Measurements from ENCODE around the gene CCDC194. TPM values are rescaled to one million over a fixed set of nuclear protein-coding genes. Genes with fewer than 3 reads are reported as not detected.

The CCDC194 gene
- polyA plus RNA-seq, 3 donors: not detected

DNA sequence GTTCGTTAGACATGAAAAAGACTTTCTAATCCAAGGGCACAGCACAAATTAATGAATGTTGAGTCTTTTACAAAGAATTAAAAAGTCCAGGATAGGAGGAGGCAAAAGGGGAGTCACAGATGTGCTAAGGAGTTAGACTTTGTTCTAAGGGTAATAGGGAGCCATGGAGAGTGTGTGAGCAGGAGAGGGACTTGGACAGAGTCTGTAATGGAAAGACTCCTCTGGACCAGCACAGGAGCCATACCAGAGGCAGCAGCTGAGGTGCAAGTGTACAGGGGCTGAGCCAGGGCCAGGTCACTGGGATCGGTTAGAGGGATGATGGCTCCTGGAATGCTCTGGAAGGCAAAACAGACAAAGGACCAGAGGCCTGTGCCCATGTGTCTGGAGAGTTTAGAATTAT is 46.1 kb downstream of the CCDC194 start:
- 49 to 61% (median 53%) methylated on average over 2 of the region's 2 CpGs for whole genome bisulfite sequencing, 3 donors
- H3K27ac ChIP-seq (ENCODE audit: low read depth, low read length): no peak overlapping the region

DNA sequence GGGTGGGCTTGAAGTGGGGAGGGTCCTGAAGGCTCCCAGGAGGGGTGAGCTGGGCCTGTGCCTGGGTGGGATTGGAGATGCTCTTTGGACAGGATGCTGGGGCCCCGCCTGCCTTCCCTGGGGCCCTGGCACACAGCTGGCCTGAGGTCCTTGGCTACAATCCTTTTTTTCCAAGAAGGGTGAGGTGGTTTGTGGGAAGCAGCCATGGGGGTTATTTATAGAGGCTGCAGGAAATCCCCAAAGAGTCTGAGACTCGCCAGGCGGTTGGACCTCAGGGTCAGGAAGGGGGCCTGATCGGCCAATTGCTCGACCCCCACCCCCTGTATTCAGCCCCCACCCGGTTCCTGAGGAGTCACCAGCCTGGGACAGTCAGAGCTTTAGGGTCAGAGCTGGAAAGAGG is 46.6 kb downstream of the CCDC194 start:
- WGBS, 3 donors: 12 to 47% (median 15%) methylated on average over 4 to 6 of the region's 6 CpGs
- no peak overlapping the region for H3K27ac ChIP-seq (ENCODE audit: low read depth, low read length)

DNA sequence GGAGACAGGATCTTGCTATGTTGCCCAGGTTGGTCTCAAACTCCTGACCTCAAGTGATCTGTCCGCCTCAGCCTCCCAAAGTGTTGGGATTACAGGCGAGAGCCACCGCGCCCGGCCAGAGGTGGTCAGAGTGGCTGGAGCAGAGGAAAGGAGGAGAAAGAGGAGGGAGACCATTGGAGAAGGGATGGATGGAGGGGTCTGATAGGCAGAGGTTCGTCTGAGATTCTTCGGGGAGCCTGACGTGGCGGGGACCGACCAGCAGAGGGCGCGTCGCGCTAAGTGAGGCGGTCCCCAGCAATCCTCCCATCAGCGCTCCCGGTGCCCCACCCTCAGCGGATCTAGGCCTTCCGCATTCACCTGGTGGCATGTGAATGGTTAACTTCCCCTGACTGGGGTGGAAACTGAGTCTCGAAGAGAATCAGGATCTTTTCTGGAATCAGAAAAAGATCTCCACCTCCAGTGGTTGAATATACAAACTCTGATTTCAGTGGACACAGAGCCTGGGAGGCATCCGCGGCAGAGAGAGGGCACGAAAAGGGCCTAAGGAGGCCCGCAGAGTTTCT is 47.8 kb downstream of the CCDC194 start:
- 12 to 16% (median 13%) methylated on average over 24 of the region's 24 CpGs for WGBS, 3 donors
- no peak overlapping the region for H3K27ac ChIP-seq (ENCODE audit: low read depth, low read length)

DNA sequence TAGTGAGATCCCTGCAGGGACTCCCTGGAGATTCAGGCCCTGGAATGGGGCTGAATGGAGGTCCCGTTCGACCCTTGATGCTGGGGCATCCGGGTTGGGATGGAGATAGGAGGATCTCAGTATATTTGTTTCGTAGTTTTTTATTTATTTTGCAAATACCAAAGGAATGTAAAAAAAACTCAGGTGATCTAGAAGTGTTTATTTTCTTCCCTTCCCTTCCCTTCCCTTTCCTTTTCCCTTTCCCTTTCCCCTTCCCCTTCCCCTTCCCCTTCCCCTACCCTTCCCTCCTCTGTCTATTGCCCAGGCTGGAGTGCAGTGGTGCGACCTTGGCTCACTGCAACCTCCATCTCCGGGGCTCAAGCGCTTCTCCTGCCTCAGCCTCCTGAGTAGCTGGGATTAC is 52.2 kb downstream of the CCDC194 start:
- H3K27ac ChIP-seq (ENCODE audit: low read depth, low read length): no peak overlapping the region
- WGBS, 3 donors: 84 to 86% (median 84%) methylated on average over 7 of the region's 7 CpGs

DNA sequence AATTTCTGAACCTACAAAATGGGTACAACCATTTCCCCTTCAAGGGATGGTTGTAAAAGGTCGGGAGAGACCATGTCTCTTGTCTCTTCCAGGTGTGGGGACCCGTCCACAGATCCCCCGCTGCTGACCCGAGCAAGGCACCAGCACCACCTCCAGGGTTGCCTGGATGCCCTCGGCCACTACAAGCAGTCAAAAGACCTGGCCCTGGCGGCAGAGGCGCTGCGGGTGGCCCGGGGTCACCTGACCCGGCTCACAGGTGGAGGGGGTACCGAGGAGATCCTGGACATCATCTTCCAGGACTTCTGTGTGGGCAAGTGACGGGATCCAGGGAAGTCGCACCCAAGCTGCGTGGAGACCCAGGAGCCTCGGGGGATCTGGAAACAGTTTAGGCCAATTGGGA is 52.6 kb downstream of the CCDC194 start:
- WGBS, 3 donors: 92 to 94% (median 93%) methylated on average over 15 of the region's 15 CpGs
- no peak overlapping the region for H3K27ac ChIP-seq (ENCODE audit: low read depth, low read length)

DNA sequence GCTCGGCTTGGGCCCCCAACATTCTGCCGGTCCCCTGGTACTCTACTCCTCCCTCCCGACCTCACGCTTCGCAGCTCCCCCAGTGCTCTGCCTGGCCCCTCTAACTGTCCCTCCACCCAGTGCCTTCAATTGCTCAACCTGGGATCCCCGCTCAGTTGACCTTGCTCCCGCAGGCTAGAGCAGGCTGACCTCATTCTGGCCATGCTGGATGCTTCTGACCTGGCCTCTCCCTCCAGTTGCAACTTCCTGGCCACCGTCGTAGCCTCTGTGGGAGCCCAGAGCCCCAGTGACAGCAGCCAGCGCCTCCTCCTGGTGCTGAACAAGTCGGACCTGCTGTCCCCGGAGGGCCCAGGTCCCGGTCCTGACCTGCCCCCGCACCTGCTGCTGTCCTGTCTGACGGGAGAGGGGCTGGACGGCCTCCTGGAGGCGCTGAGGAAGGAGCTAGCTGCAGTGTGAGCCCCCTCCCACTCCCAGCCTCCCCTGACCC is 53.1 kb downstream of the CCDC194 start:
- no peak overlapping the region for H3K27ac ChIP-seq (ENCODE audit: low read depth, low read length)
- 69 to 80% (median 71%) methylated on average over 17 of the region's 17 CpGs for WGBS, 3 donors

Other genes starting within 250 kb of the CCDC194 start
- gene USE1, start 178.8 kb downstream of the CCDC194 start, polyA plus RNA-seq: 10 to 100 TPM; 41.1 to 61.7 (median 45.7) TPM
- 10 to 100 TPM; 21.4 to 46.4 (median 30.6) TPM for gene OCEL1, start 168.0 kb downstream of the CCDC194 start, polyA plus RNA-seq
- 10 to 100 TPM; 11.0 to 44.8 (median 30.2) TPM for gene NR2F6, start 148.3 kb downstream of the CCDC194 start, polyA plus RNA-seq
- 10 to 100 TPM in 2 of 3 donors, 1 to 10 TPM in 1; 2.5 to 28.0 (median 11.0) TPM for gene USHBP1, start 129.5 kb downstream of the CCDC194 start, polyA plus RNA-seq
- 10 to 100 TPM; 38.2 to 70.6 (median 65.2) TPM for gene BABAM1, start 126.8 kb downstream of the CCDC194 start, polyA plus RNA-seq
- gene ANKLE1, start 112.3 kb downstream of the CCDC194 start, polyA plus RNA-seq: under 1 TPM; 0.08 to 0.70 (median 0.34) TPM
- 1 to 10 TPM; 7.1 to 9.2 (median 7.9) TPM for gene ABHD8, start 90.8 kb downstream of the CCDC194 start, polyA plus RNA-seq
- 100 to 1,000 TPM in 2 of 3 donors, 10 to 100 TPM in 1; 97.5 to 156 (median 101) TPM for gene MRPL34, start 88.3 kb downstream of the CCDC194 start, polyA plus RNA-seq
- 10 to 100 TPM; 19.7 to 90.1 (median 39.3) TPM for gene DDA1, start 84.6 kb downstream of the CCDC194 start, polyA plus RNA-seq
- gene ANO8, start 59.3 kb downstream of the CCDC194 start, polyA plus RNA-seq: 10 to 100 TPM in 1 of 3 donors, 1 to 10 TPM in 2; 5.6 to 15.8 (median 6.3) TPM
- gene GTPBP3, start 56.6 kb downstream of the CCDC194 start, polyA plus RNA-seq: 10 to 100 TPM; 10.1 to 18.8 (median 13.6) TPM
- 100 to 1,000 TPM in 1 of 3 donors, 10 to 100 TPM in 2; 73.0 to 247 (median 78.6) TPM for gene PLVAP, start 16.9 kb downstream of the CCDC194 start, polyA plus RNA-seq
- 100 to 1,000 TPM in 2 of 3 donors, 10 to 100 TPM in 1; 51.3 to 220 (median 175) TPM for gene BST2, start 11.4 kb upstream of the CCDC194 start, polyA plus RNA-seq
- gene MVB12A, start 25.9 kb upstream of the CCDC194 start, polyA plus RNA-seq: 10 to 100 TPM; 43.9 to 70.1 (median 66.4) TPM
- gene TMEM221, start 54.5 kb upstream of the CCDC194 start, polyA plus RNA-seq: under 1 TPM; 0.06 to 0.59 (median 0.34) TPM
- 1 to 10 TPM in 2 of 3 donors, under 1 TPM in 1; 0.07 to 1.6 (median 1.6) TPM for gene NXNL1, start 66.7 kb upstream of the CCDC194 start, polyA plus RNA-seq
- 10 to 100 TPM; 12.3 to 30.6 (median 23.7) TPM for gene SLC27A1, start 76.3 kb upstream of the CCDC194 start, polyA plus RNA-seq
- 100 to 1,000 TPM in 1 of 3 donors, 10 to 100 TPM in 2; 67.1 to 126 (median 86.4) TPM for gene PGLS, start 117.5 kb upstream of the CCDC194 start, polyA plus RNA-seq
- gene COLGALT1, start 161.5 kb upstream of the CCDC194 start, polyA plus RNA-seq: 10 to 100 TPM; 21.5 to 68.3 (median 50.4) TPM